Superior temporal gyrus (tissue), 1 donor: ENCODE results near the gene RPS15.

Experiments used
- DNase-seq: peaks from one replicate; pipeline ENCODE4 v3.0.0-alpha.2; 2016; ENCODE audit errors: extremely low spot score

The RPS15 gene

GRCh38 chr19:1452802-1453524 lies 14.8 kb downstream of the RPS15 start:
- DNase-seq: no peak

GRCh38 chr19:1453525-1454364 lies 15.5 kb downstream of the RPS15 start:
- DNase-seq: peak; percentile 96

GRCh38 chr19:1455002-1455335 lies 16.8 kb downstream of the RPS15 start:
- no peak for DNase-seq

- no peak for DNase-seq
Observed at GRCh38 chr19:1455336-1456120, 17.3 kb downstream of the RPS15 start.

- no peak for DNase-seq
Observed at GRCh38 chr19:1456121-1456900, 18.1 kb downstream of the RPS15 start.

- DNase-seq: no peak
Observed at GRCh38 chr19:1457031-1457739, 19.0 kb downstream of the RPS15 start.

- DNase-seq: no peak
Observed at GRCh38 chr19:1457892-1458291, 19.7 kb downstream of the RPS15 start.

GRCh38 chr19:1459479-1459878 lies 21.3 kb downstream of the RPS15 start:
- DNase-seq: no peak

GRCh38 chr19:1460033-1460995 lies 22.1 kb downstream of the RPS15 start:
- DNase-seq: no peak

GRCh38 chr19:1461862-1462261 lies 23.7 kb downstream of the RPS15 start:
- no peak for DNase-seq

GRCh38 chr19:1465191-1466016 lies 27.2 kb downstream of the RPS15 start:
- no peak for DNase-seq

GRCh38 chr19:1466018-1466460 lies 27.8 kb downstream of the RPS15 start:
- no peak for DNase-seq

- no peak for DNase-seq
Observed at GRCh38 chr19:1466461-1467214, 28.4 kb downstream of the RPS15 start.

- DNase-seq: no peak
Observed at GRCh38 chr19:1467215-1467489, 29.0 kb downstream of the RPS15 start.

GRCh38 chr19:1467490-1468273 lies 29.5 kb downstream of the RPS15 start:
- no peak for DNase-seq

- DNase-seq: no peak
Observed at GRCh38 chr19:1468274-1468820, 30.2 kb downstream of the RPS15 start.

- no peak for DNase-seq
Observed at GRCh38 chr19:1468821-1469254, 30.6 kb downstream of the RPS15 start.
